Measurements from ENCODE around the gene NHS. TPM values are rescaled to one million over a fixed set of nuclear protein-coding genes. Genes with fewer than 3 reads are reported as not detected.
A peak's percentile ranks its signal among the peaks of the same experiment; 100 is the strongest.

NHS gene
- total and polyA plus RNA-seq, 2 of the 13 experiments (the other 11 are each of a cell fraction or from before 2014, with no cell fraction given), result 0.02 TPM; not detected in 1

GRCh38 chrX:17744896-17745523 lies 370.0 kb downstream of the NHS start (continued):
- TF ChIP-seq ZNF383 (CRISPR knock-in tag; IDR thresholded peaks at IDR 0.05; ENCODE audit: borderline replicate concordance) (no peak), CC2D1A (CRISPR knock-in tag; IDR thresholded peaks at IDR 0.05) (no peak), ZNF333 (CRISPR knock-in tag; IDR thresholded peaks at IDR 0.05; ENCODE audit: borderline replicate concordance) (no peak), ZNF503 (CRISPR knock-in tag; IDR thresholded peaks at IDR 0.05) (0 out of 2 replicates have a peak, but pooled peaks have one; percentile 18), BRD4 (CRISPR knock-in tag; IDR thresholded peaks at IDR 0.05) (no peak), ESRRA (CRISPR knock-in tag; IDR thresholded peaks at IDR 0.05; ENCODE audit: low read depth) (no peak), MZF1 (CRISPR knock-in tag; IDR thresholded peaks at IDR 0.05; ENCODE audit: borderline replicate concordance) (no peak), LBX2 (CRISPR knock-in tag; IDR thresholded peaks at IDR 0.05; ENCODE audit: borderline replicate concordance) (no peak), ZNF510 (CRISPR knock-in tag; IDR thresholded peaks at IDR 0.05; ENCODE audit: low read depth) (no peak), ZKSCAN8 (CRISPR knock-in tag; IDR thresholded peaks at IDR 0.05; ENCODE audit: borderline replicate concordance) (no peak), CREM (IDR thresholded peaks at IDR 0.05) (peak; percentile 70), CREM (CRISPR knock-in tag; IDR thresholded peaks at IDR 0.05) (no peak), AHR (CRISPR knock-in tag; IDR thresholded peaks at IDR 0.05) (no peak), REXO4 (CRISPR knock-in tag; IDR thresholded peaks at IDR 0.05; ENCODE audit: borderline replicate concordance) (no peak), ZNF251 (CRISPR knock-in tag; IDR thresholded peaks at IDR 0.05) (no peak), GFI1 (CRISPR knock-in tag; IDR thresholded peaks at IDR 0.05; ENCODE audit: borderline replicate concordance) (no peak), TERF1 (CRISPR knock-in tag; IDR thresholded peaks at IDR 0.05) (no peak), ZNF468 (CRISPR knock-in tag; IDR thresholded peaks at IDR 0.05) (no peak), NR2F1 (CRISPR knock-in tag; IDR thresholded peaks at IDR 0.05) (no peak), ZNF224 (CRISPR knock-in tag; IDR thresholded peaks at IDR 0.05) (no peak), BCL6 (CRISPR knock-in tag; IDR thresholded peaks at IDR 0.05) (peak; percentile 41; the same call in 1 of the 2 replicates), HOXA3 (CRISPR knock-in tag; IDR thresholded peaks at IDR 0.05) (no peak)
- TF ChIP-seq, protein P1, sequence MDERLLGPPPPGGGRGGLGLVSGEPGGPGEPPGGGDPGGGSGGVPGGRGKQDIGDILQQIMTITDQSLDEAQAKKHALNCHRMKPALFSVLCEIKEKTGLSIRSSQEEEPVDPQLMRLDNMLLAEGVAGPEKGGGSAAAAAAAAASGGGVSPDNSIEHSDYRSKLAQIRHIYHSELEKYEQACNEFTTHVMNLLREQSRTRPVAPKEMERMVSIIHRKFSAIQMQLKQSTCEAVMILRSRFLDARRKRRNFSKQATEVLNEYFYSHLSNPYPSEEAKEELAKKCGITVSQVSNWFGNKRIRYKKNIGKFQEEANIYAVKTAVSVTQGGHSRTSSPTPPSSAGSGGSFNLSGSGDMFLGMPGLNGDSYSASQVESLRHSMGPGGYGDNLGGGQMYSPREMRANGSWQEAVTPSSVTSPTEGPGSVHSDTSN (CRISPR knock-in tag; IDR thresholded peaks at IDR 0.05), result no peak
